Fibroblast of lung (primary cell): ENCODE measurements around the gene LPCAT1. TPM values are rescaled to one million over a fixed set of nuclear protein-coding genes. Genes with fewer than 3 reads are reported as not detected.

Source experiments
- DNase-seq, 2 donors: peaks; one replicate each; pipeline versions ENCODE4 v3.0.0 to v3.0.0-alpha.2; 2010; ENCODE audit warnings: low read depth in 2 of 2
- H2AFZ ChIP-seq: 2 replicates; pipeline ENCODE4 v1.5.1; 2012; ENCODE audit warnings: low read length, control low read depth, inconsistent platforms
- H3K27ac ChIP-seq: 2 replicates; pipeline ENCODE4 v1.5.1; 2011; ENCODE audit warnings: low read length, control low read depth; ENCODE audit not compliant: insufficient read depth
- H3K27me3 ChIP-seq: 2 replicates; pipeline ENCODE4 v1.5.1; 2011; ENCODE audit warnings: mild to moderate bottlenecking, low read length; ENCODE audit not compliant: control insufficient read depth, insufficient read depth
- H3K36me3 ChIP-seq: 2 replicates; pipeline ENCODE4 v1.5.1; 2011; ENCODE audit warnings: low read length; ENCODE audit not compliant: control insufficient read depth, insufficient read depth
- H3K4me1 ChIP-seq: 2 replicates; pipeline ENCODE4 v1.5.1; 2011; ENCODE audit warnings: low read length; ENCODE audit not compliant: control insufficient read depth, insufficient read depth; ENCODE audit errors: extremely low read depth
- H3K4me2 ChIP-seq: 2 replicates; pipeline ENCODE4 v1.5.1; 2011; ENCODE audit warnings: low read length, control low read depth; ENCODE audit not compliant: insufficient read depth; ENCODE audit errors: extremely low read depth
- H3K4me3 ChIP-seq, 4 experiments: fragments of 200-600 bp in 1 of 4; sonication (generic) in 1 of 4; replicated peaks in 1 of 4; 2 replicates each; pipeline ENCODE4 v1.5.1; 2011 to 2016; ENCODE audit warnings: low read length in 4 of 4, low read depth in 3 of 4, mild to moderate bottlenecking in 3 of 4, control low read depth in 2 of 4, inconsistent platforms in 1 of 4, mixed read lengths in 1 of 4; ENCODE audit not compliant: insufficient read depth in 1 of 4; ENCODE audit errors: control extremely low read depth in 1 of 4
- H3K79me2 ChIP-seq: 2 replicates; pipeline ENCODE4 v1.5.1; 2012; ENCODE audit warnings: mild to moderate bottlenecking, low read length, inconsistent platforms; ENCODE audit not compliant: control insufficient read depth, insufficient read depth
- H3K9ac ChIP-seq: 2 replicates; pipeline ENCODE4 v1.5.1; 2011; ENCODE audit warnings: mild to moderate bottlenecking, low read length, control low read depth; ENCODE audit not compliant: insufficient read depth
- H3K9me3 ChIP-seq: 2 replicates; pipeline ENCODE4 v1.5.1; 2012; ENCODE audit warnings: low read depth, low read length; ENCODE audit not compliant: control insufficient read depth, insufficient read depth
- H4K20me1 ChIP-seq: 2 replicates; pipeline ENCODE4 v1.5.1; 2011; ENCODE audit warnings: low read length; ENCODE audit not compliant: control insufficient read depth, insufficient read depth; ENCODE audit errors: extremely low read depth
- EZH2 ChIP-seq: IDR thresholded peaks from 2 replicates; pipeline ENCODE4 v1.5.1; 2012; ENCODE audit warnings: low read length, control low read depth, mild to moderate bottlenecking; ENCODE audit errors: missing control alignments
- polyA plus RNA-seq, 2 donors: library from polyadenylated mRNA; depleted of rRNA in 1 of 2; stranded (reverse) in 1 of 2; unstranded in 1 of 2; fragments of >200 nt; gene quantifications; 2 replicates each; pipeline ENCODE4 v1.2.1, GENCODE V29; 2011 to 2012; ENCODE audit warnings: missing spikeins in 1 of 2
- total RNA-seq: library from RNA; depleted of rRNA; stranded (reverse); fragments of >200 nt; gene quantifications from 2 replicates; pipeline ENCODE4 v1.2.1, GENCODE V29; 2014
- TF ChIP-seq, protein P1 (sequence below), 2 donors: IDR thresholded peaks in 1 of 2; conservative IDR thresholded peaks in 1 of 2; 1 replicate in 1 of 2; 2 replicates in 1 of 2; pipeline ENCODE4 v1.5.1; 2011 to 2012; ENCODE audit warnings: low read length in 2 of 2, control low read depth in 1 of 2, inconsistent platforms in 1 of 2, low read depth in 1 of 2, mild to moderate bottlenecking in 1 of 2

LPCAT1 gene
- total and polyA plus RNA-seq, 2 donors (not counting 1 experiment from before 2014, with no cell fraction given), result 50.8 to 65.2 TPM

DNA sequence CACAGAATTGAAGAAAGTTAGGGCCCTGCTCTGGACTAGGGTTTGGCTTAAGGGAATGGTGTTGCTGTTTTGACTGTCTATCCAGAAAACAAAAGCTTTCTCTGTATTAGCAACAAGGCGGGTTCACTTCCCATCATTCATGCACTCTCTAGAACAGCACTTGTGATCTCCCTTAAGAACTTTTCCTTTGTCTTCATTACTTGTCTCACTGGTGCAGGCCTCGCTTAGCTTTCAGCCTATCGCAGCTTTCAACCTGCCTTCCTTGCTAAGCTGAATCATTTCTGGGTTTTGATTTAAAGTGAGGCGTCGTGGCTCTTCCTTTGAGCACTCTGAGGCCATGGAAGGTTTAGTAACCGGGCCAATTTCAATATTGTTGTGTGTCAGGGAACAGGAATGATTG, 35.2 kb upstream of the LPCAT1 start:
- Histone ChIP-seq H3K27me3 (peaks cover 7% of the 10 kb centered on the region), H3K79me2 (no peaks in the 10 kb centered on the region), H3K4me1 (peaks cover 14% of the 10 kb centered on the region), H3K9ac (no peak overlapping the region), H3K4me3 (no peak overlapping the region), H2AFZ (no peak overlapping the region), H4K20me1 (no peaks in the 10 kb centered on the region), H3K27ac (no peak overlapping the region), H3K9me3 (no peaks in the 10 kb centered on the region), H3K36me3 (no peaks in the 10 kb centered on the region), H3K4me2 (no peak overlapping the region)
- DNase-seq, result peak in 1 of 2 donors; percentile 30
- no peak for TF ChIP-seq EZH2
- TF ChIP-seq, protein P1, sequence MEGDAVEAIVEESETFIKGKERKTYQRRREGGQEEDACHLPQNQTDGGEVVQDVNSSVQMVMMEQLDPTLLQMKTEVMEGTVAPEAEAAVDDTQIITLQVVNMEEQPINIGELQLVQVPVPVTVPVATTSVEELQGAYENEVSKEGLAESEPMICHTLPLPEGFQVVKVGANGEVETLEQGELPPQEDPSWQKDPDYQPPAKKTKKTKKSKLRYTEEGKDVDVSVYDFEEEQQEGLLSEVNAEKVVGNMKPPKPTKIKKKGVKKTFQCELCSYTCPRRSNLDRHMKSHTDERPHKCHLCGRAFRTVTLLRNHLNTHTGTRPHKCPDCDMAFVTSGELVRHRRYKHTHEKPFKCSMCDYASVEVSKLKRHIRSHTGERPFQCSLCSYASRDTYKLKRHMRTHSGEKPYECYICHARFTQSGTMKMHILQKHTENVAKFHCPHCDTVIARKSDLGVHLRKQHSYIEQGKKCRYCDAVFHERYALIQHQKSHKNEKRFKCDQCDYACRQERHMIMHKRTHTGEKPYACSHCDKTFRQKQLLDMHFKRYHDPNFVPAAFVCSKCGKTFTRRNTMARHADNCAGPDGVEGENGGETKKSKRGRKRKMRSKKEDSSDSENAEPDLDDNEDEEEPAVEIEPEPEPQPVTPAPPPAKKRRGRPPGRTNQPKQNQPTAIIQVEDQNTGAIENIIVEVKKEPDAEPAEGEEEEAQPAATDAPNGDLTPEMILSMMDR (conservative IDR thresholded peaks at IDR 0.05 in 1 of 2, IDR thresholded peaks at IDR 0.05 in 1 of 2; ENCODE audit: low read depth in 1 of 2, low read length in 2 of 2), result no peak

DNA sequence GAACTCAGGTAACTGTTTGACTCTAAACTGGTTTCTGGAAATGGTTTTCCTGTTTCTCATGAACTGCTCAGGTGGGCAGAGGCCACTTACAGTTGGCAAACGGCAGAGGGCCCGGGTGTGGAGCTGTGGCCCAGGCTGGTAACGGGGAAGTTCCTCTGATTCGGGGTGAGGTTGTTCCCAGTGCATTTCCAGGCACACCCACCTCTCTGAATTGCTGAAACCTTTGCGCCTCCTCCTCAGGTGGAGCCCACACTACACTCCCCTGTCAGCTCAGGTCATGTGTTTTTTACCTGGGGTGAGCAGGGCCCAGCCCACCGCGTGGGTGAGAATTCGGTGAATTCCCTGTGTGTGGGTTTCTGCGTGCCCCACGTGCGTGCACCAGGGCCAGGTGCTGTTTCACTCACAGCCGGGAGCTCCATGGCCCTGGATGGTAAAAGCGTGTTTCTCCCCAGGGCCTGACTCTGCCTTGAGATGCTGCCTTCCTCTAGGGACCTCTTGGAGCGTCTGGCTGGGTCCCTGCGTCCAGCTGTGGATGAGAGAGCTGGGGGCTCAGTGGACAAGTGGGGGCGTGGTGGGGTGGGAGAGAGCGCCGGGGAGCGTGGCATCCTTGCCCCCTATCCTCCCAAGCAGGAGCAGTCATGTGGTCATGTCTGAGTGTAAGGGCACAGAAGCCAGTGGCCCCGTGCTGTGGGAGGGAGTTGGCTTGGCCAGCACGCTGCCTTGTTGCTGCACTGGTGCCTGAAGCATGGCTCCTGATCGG, 33.5 kb upstream of the LPCAT1 start:
- no peak for DNase-seq
- H3K27ac ChIP-seq, result no peak overlapping the region
- H3K4me3 ChIP-seq, result no peak overlapping the region
- no peaks in the 10 kb centered on the region for H3K36me3 ChIP-seq
- no peaks in the 10 kb centered on the region for H3K9me3 ChIP-seq
- peaks cover 11% of the 10 kb centered on the region for H3K4me1 ChIP-seq
- H3K79me2 ChIP-seq, result no peaks in the 10 kb centered on the region
- TF ChIP-seq, protein P1 (conservative IDR thresholded peaks at IDR 0.05 in 1 of 2, IDR thresholded peaks at IDR 0.05 in 1 of 2; ENCODE audit: low read depth in 1 of 2, low read length in 2 of 2), result no peak
- TF ChIP-seq EZH2, result no peak
- H3K4me2 ChIP-seq, result no peak overlapping the region
- no peak overlapping the region for H2AFZ ChIP-seq
- no peak overlapping the region for H3K9ac ChIP-seq
- H3K27me3 ChIP-seq, result peaks cover 7% of the 10 kb centered on the region
- H4K20me1 ChIP-seq, result no peaks in the 10 kb centered on the region

DNA sequence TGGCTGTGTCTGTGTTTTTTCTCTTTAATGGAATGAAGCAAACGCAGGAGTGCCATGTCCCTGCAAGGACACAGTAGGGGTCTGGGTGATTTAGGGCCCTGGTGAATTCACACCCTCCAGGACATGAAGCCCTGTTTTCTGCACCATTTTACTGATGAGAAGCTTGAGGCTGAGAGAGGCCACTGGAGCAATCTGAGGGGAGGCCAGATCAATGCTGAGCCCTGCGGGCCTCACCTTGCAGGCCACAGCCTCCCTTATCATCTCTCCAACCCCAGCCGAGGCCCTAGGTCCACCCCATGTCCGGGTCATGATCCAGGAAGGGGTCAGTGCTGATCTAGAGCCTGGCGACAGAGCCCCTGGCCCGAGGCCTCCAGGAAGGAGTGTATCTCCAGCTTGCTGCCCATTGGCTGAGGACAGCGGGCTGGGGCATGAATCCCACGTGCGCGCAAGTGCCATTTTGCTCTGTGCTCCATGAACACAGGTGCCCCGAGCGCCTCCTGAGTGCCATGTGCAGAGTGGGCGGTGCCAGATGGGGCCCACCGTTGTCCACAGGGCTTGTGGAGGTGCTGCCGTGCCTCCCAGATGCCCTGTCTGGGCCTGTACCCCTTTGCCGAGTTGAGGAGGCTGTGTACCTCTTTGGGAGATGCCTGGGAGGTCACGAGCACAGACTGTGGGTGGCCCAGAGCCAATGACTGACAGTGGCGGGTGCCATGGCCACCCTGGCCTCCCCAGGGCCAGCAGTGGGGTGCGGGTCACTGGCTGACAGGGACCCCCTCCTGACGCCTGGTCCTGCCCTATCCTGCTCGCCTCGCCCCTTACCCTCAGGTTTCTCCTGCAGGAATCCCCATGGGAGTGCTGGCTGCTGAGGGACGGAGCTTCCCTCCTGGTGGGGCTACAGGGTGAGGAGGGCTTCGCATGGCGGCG, 32.3 kb upstream of the LPCAT1 start:
- Histone ChIP-seq H3K9me3 (no peaks in the 10 kb centered on the region), H2AFZ (no peak overlapping the region), H4K20me1 (no peaks in the 10 kb centered on the region), H3K27me3 (peaks cover 7% of the 10 kb centered on the region), H3K4me2 (no peak overlapping the region), H3K9ac (no peak overlapping the region), H3K79me2 (no peaks in the 10 kb centered on the region), H3K36me3 (no peaks in the 10 kb centered on the region), H3K4me3 (no peak overlapping the region), H3K27ac (no peak overlapping the region), H3K4me1 (peaks cover 11% of the 10 kb centered on the region)
- DNase-seq, result no peak
- no peak for TF ChIP-seq EZH2
- TF ChIP-seq, protein P1 (conservative IDR thresholded peaks at IDR 0.05 in 1 of 2, IDR thresholded peaks at IDR 0.05 in 1 of 2; ENCODE audit: low read depth in 1 of 2, low read length in 2 of 2), result no peak
